H9 (cell line): ENCODE measurements around the gene WIZ. TPM values are rescaled to one million over a fixed set of nuclear protein-coding genes. Genes with fewer than 3 reads are reported as not detected.

Experiments
- DNase-seq: peaks from one replicate; pipeline ENCODE4 v3.0.0-alpha.2; 2017
- H2AFZ ChIP-seq: one replicate; pipeline ENCODE4 v1.6.1; 2013; ENCODE audit warnings: mild to moderate bottlenecking, low read length, control low read depth, moderate library complexity
- H2AK5ac ChIP-seq: 2 replicates; pipeline ENCODE4 v1.6.1; 2013; ENCODE audit warnings: low read length, control low read depth, mixed read lengths; ENCODE audit not compliant: insufficient read length
- H2BK120ac ChIP-seq: one replicate; pipeline ENCODE4 v1.6.1; 2013; ENCODE audit warnings: low read depth, mild to moderate bottlenecking, low read length, control low read depth, inconsistent platforms; ENCODE audit not compliant: poor library complexity, severe bottlenecking
- H2BK12ac ChIP-seq: 2 replicates; pipeline ENCODE4 v1.6.1; 2013; ENCODE audit warnings: low read length, control low read depth, mixed read lengths, low read depth; ENCODE audit not compliant: insufficient read length
- H2BK15ac ChIP-seq: 2 replicates; pipeline ENCODE4 v1.6.1; 2013; ENCODE audit warnings: low read depth, low read length, control low read depth
- H2BK20ac ChIP-seq: one replicate; pipeline ENCODE4 v1.6.1; 2013; ENCODE audit warnings: low read depth, mild to moderate bottlenecking, low read length, control low read depth, inconsistent platforms; ENCODE audit not compliant: poor library complexity, severe bottlenecking
- H2BK5ac ChIP-seq: 2 replicates; pipeline ENCODE4 v1.6.1; 2013; ENCODE audit warnings: low read length, control low read depth, mixed read lengths; ENCODE audit not compliant: insufficient read length
- H3K14ac ChIP-seq: 2 replicates; pipeline ENCODE4 v1.6.1; 2013; ENCODE audit warnings: low read length, control low read depth; ENCODE audit not compliant: insufficient read depth
- H3K18ac ChIP-seq: 2 replicates; pipeline ENCODE4 v1.6.1; 2013; ENCODE audit warnings: low read depth, mild to moderate bottlenecking, mixed read lengths, low read length, control low read depth; ENCODE audit not compliant: insufficient read length
- H3K23ac ChIP-seq: 2 replicates; pipeline ENCODE4 v1.6.1; 2013; ENCODE audit warnings: low read length, control low read depth, mixed read lengths, low read depth; ENCODE audit not compliant: insufficient read length
- H3K23me2 ChIP-seq: 2 replicates; pipeline ENCODE4 v1.6.1; 2013; ENCODE audit warnings: low read depth, mild to moderate bottlenecking, mixed read lengths, low read length, control low read depth; ENCODE audit not compliant: insufficient read length, poor library complexity, severe bottlenecking
- H3K27ac ChIP-seq: 2 replicates; pipeline ENCODE4 v1.5.1; 2013; ENCODE audit warnings: low read length, control low read depth, mixed read lengths, low read depth; ENCODE audit not compliant: insufficient read length
- H3K27me3 ChIP-seq: 2 replicates; pipeline ENCODE4 v1.6.1; 2013; ENCODE audit warnings: low read length, control low read depth, inconsistent platforms; ENCODE audit not compliant: insufficient read depth
- H3K4ac ChIP-seq: 2 replicates; pipeline ENCODE4 v1.6.1; 2013; ENCODE audit warnings: low read depth, mild to moderate bottlenecking, control low read depth, inconsistent platforms, low read length, moderate library complexity
- H3K4me1 ChIP-seq: 2 replicates; pipeline ENCODE4 v1.6.1; 2013; ENCODE audit warnings: low read length, control low read depth, inconsistent platforms; ENCODE audit not compliant: insufficient read depth
- H3K4me2 ChIP-seq: 2 replicates; pipeline ENCODE4 v1.6.1; 2013; ENCODE audit warnings: low read length, control low read depth, mixed read lengths; ENCODE audit not compliant: insufficient read length, insufficient read depth
- H3K56ac ChIP-seq: 2 replicates; pipeline ENCODE4 v1.6.1; 2013; ENCODE audit warnings: low read depth, mild to moderate bottlenecking, mixed read lengths, low read length, control low read depth; ENCODE audit not compliant: insufficient read length
- H3K79me1 ChIP-seq: 2 replicates; pipeline ENCODE4 v1.6.1; 2013; ENCODE audit warnings: low read depth, mild to moderate bottlenecking, moderate library complexity, low read length, control low read depth, inconsistent platforms; ENCODE audit not compliant: insufficient read depth, poor library complexity, severe bottlenecking
- H3K79me2 ChIP-seq: 2 replicates; pipeline ENCODE4 v1.6.1; 2013; ENCODE audit warnings: low read length, control low read depth, inconsistent platforms; ENCODE audit not compliant: insufficient read depth
- H3K9ac ChIP-seq: 2 replicates; pipeline ENCODE4 v1.6.1; 2013; ENCODE audit warnings: low read length, control low read depth, mixed read lengths; ENCODE audit not compliant: insufficient read length; ENCODE audit errors: extremely low read depth
- H3K9me3 ChIP-seq: one replicate; pipeline ENCODE4 v1.6.1; 2013; ENCODE audit warnings: low read depth, low read length, inconsistent platforms; ENCODE audit not compliant: control insufficient read depth
- H3T11ph ChIP-seq: one replicate; pipeline ENCODE4 v1.6.1; 2013; ENCODE audit warnings: mild to moderate bottlenecking, low read length, control low read depth, inconsistent platforms
- H4K20me1 ChIP-seq: one replicate; pipeline ENCODE4 v1.6.1; 2013; ENCODE audit not compliant: control insufficient read depth, insufficient read length, insufficient read depth
- H4K5ac ChIP-seq: 2 replicates; pipeline ENCODE4 v1.6.1; 2013; ENCODE audit warnings: low read depth, mild to moderate bottlenecking, mixed read lengths, low read length, control low read depth; ENCODE audit not compliant: insufficient read length
- H4K8ac ChIP-seq: replicated peaks from 2 replicates; pipeline ENCODE4 v1.6.1; 2013; ENCODE audit warnings: low read length, control low read depth, mixed read lengths, low read depth; ENCODE audit not compliant: insufficient read length
- H4K91ac ChIP-seq: 2 replicates; pipeline ENCODE4 v1.6.1; 2013; ENCODE audit warnings: low read depth, mild to moderate bottlenecking, moderate library complexity, mixed read lengths, low read length, control low read depth; ENCODE audit not compliant: insufficient read length
- H3K27ac Mint-ChIP-seq, 3 experiments: 2 replicates in 2 of 3; 3 replicates in 1 of 3; pipeline ENCODE4 v1.8.0; 2020 to 2021; ENCODE audit warnings: mixed read lengths in 3 of 3, mild to moderate bottlenecking in 1 of 3, moderate library complexity in 1 of 3
- H3K27me3 Mint-ChIP-seq: 2 replicates; pipeline ENCODE4 v1.8.0; 2021; ENCODE audit warnings: low read depth, mild to moderate bottlenecking, moderate library complexity, mixed read lengths
- H3K36me3 Mint-ChIP-seq, 3 experiments: 2 replicates in 2 of 3; 3 replicates in 1 of 3; pipeline ENCODE4 v1.8.0; 2020 to 2021; ENCODE audit warnings: low read depth in 3 of 3, mixed read lengths in 3 of 3; ENCODE audit not compliant: insufficient read depth in 1 of 3
- H3K4me1 Mint-ChIP-seq, 2 experiments: 2 replicates each; pipeline ENCODE4 v1.8.0; 2020; ENCODE audit warnings: mixed read lengths in 2 of 2
- H3K4me3 Mint-ChIP-seq, 2 experiments: 2 replicates in 1 of 2; 3 replicates in 1 of 2; pipeline ENCODE4 v1.8.0; 2020 to 2021; ENCODE audit warnings: mild to moderate bottlenecking in 2 of 2, mixed read lengths in 2 of 2, moderate library complexity in 1 of 2
- H3K9me3 Mint-ChIP-seq, 2 experiments: 2 replicates in 1 of 2; 3 replicates in 1 of 2; pipeline ENCODE4 v1.8.0; 2020; ENCODE audit warnings: mild to moderate bottlenecking in 2 of 2, mixed read lengths in 2 of 2, moderate library complexity in 1 of 2
- WGBS: extraction: QIAGEN DNeasy Blood & Tissue Kit; methylation state at CpG from one replicate; pipeline ENCODE4 v1.1.7; 2013; ENCODE audit warnings: missing lambda C conversion rate, low lambda C conversion rate, mixed read lengths; ENCODE audit not compliant: insufficient read length; ENCODE audit errors: extremely low coverage; 5-methylcytosine and 5-hydroxymethylcytosine counted together
- total RNA-seq: library from RNA; stranded (reverse); gene quantifications from 2 replicates; pipeline ENCODE4 v1.2.1, GENCODE V29; 2021
- TF ChIP-seq, protein P1 (sequence below): fragments of 200-600 bp; sonication (generic); conservative IDR thresholded peaks from 3 replicates; pipeline ENCODE4 v1.8.0; 2021; ENCODE audit warnings: antibody characterized with exemption, mild to moderate bottlenecking

WIZ gene
- total RNA-seq, 1 experiment from 2014 or later, result 33.3 TPM

- peaks cover 36% of the 10 kb centered on the region for H3K79me2 ChIP-seq
- no peak overlapping the region for H3T11ph ChIP-seq
- H3K27ac ChIP-seq, result no peak overlapping the region
- WGBS, result no CpG with 5 or more reads among the region's 16 CpGs
- peaks cover 10% of the 10 kb centered on the region for H3K79me1 ChIP-seq
- TF ChIP-seq, protein P1, sequence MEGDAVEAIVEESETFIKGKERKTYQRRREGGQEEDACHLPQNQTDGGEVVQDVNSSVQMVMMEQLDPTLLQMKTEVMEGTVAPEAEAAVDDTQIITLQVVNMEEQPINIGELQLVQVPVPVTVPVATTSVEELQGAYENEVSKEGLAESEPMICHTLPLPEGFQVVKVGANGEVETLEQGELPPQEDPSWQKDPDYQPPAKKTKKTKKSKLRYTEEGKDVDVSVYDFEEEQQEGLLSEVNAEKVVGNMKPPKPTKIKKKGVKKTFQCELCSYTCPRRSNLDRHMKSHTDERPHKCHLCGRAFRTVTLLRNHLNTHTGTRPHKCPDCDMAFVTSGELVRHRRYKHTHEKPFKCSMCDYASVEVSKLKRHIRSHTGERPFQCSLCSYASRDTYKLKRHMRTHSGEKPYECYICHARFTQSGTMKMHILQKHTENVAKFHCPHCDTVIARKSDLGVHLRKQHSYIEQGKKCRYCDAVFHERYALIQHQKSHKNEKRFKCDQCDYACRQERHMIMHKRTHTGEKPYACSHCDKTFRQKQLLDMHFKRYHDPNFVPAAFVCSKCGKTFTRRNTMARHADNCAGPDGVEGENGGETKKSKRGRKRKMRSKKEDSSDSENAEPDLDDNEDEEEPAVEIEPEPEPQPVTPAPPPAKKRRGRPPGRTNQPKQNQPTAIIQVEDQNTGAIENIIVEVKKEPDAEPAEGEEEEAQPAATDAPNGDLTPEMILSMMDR, result no peak; the same call in 2 of the 3 replicates
- peaks cover 6% of the 10 kb centered on the region for H3K23me2 ChIP-seq
- H2BK120ac ChIP-seq, result no peak overlapping the region
- Mint-ChIP-seq H3K27me3 (no peaks in the 10 kb centered on the region), H3K36me3 (peaks cover 31 to 48% (median 46%) of the 10 kb centered on the region in 3 experiments), H3K27ac (no peak overlapping the region), H3K4me3 (peak overlapping the region; percentile 98 to 99), H3K9me3 (peaks cover 0 to 3% of the 10 kb centered on the region in 2 experiments; a peak in 2 of 5 replicates), H3K4me1 (peaks cover 12 to 19% of the 10 kb centered on the region in 2 experiments)
- H3K14ac ChIP-seq, result no peak overlapping the region
- H4K5ac ChIP-seq, result no peak overlapping the region
- no peak for DNase-seq
- no peak overlapping the region for H2BK12ac ChIP-seq
- H3K9ac ChIP-seq, result no peak overlapping the region
- no peak overlapping the region for H4K91ac ChIP-seq
- peak overlapping the region; percentile 22 for H3K4me2 ChIP-seq
- no peaks in the 10 kb centered on the region for H3K4me1 ChIP-seq
- no peaks in the 10 kb centered on the region for H4K20me1 ChIP-seq
- no peak overlapping the region for H3K23ac ChIP-seq
- H2BK5ac ChIP-seq, result no peak overlapping the region
- no peak overlapping the region for H2BK20ac ChIP-seq
- H3K56ac ChIP-seq, result no peak overlapping the region
- H3K18ac ChIP-seq, result no peak overlapping the region
- H4K8ac ChIP-seq, result no peak overlapping the region
- no peak overlapping the region for H2AFZ ChIP-seq
- H3K27me3 ChIP-seq, result no peaks in the 10 kb centered on the region
- H3K9me3 ChIP-seq, result no peaks in the 10 kb centered on the region
- no peak overlapping the region for H3K4ac ChIP-seq
- no peak overlapping the region for H2BK15ac ChIP-seq
- H2AK5ac ChIP-seq, result no peak overlapping the region
Measured at GRCh38 chr19:15419413-15420025, 30.2 kb downstream of the WIZ start.
